Mucosa of descending colon (tissue), 3 donors: ENCODE measurements around the gene MACF1. TPM values are rescaled to one million over a fixed set of nuclear protein-coding genes. Genes with fewer than 3 reads are reported as not detected.
A peak's percentile ranks its signal among the peaks of the same experiment; 100 is the strongest.
"Not testable (repeated sequence)": the region's sequence is repeated elsewhere in the genome, so short reads cannot be mapped to it uniquely, and the experiment has no call there.

Experiments used
- ATAC-seq: fragments of 200-7000 bp; cut with Tn5 transposase; one replicate; pipeline ENCODE4 v1.9.1; 2020; ENCODE audit warnings: mild to moderate bottlenecking, moderate library complexity
- DNase-seq, 3 donors: peaks; one replicate each; pipeline ENCODE4 v3.0.0-alpha.2; 2020
- H3K36me3 ChIP-seq: fragments of 200-600 bp; one replicate; pipeline ENCODE4 v1.8.0; 2021; ENCODE audit warnings: low read depth, mild to moderate bottlenecking
- H3K4me1 ChIP-seq: fragments of 200-600 bp; one replicate; pipeline ENCODE4 v1.8.0; 2021; ENCODE audit warnings: low read depth, mild to moderate bottlenecking
- H3K4me3 ChIP-seq: fragments of 200-600 bp; one replicate; pipeline ENCODE4 v1.8.0; 2021; ENCODE audit warnings: mild to moderate bottlenecking
- H3K9me3 ChIP-seq: fragments of 200-600 bp; one replicate; pipeline ENCODE4 v1.8.0; 2021; ENCODE audit warnings: mild to moderate bottlenecking
- CTCF ChIP-seq: fragments of 200-600 bp; IDR thresholded peaks from one replicate; pipeline ENCODE4 v1.8.0; 2022; ENCODE audit warnings: antibody characterized with exemption, mild to moderate bottlenecking
- intact Hi-C, 2 donors: fragments of 100-400 bp; cut with DNase I in 1 of 2; cut with micrococcal nuclease in 1 of 2; formaldehyde crosslinking; loops; one replicate each; pipeline versions ENCODE4 v1.11.0 to v1.11.1; 2022; cut with DNase I, micrococcal nuclease
- total RNA-seq, 3 donors: library from RNA; stranded (reverse); fragmentation: NEBNext Ultra II Directional in 2 of 3; extraction: Animal tissue kit (Norgen Biotek cat#: 25700) in 2 of 3; gene quantifications; one replicate each; pipeline versions ENCODE4 v1.2.1 to v1.2.4, GENCODE V29; 2021 to 2023
- donor health status: DM: no; HTN: no; CAD: no; lungs with moderate emphysema.
- donor health status: DM: no; HTN: no; CAD: no.
- donor health status: DM: no; HTN: yes; CAD: no.

The MACF1 gene
- total RNA-seq, 3 donors from 2014 or later, result 146 to 362 (median 156) TPM

DNA sequence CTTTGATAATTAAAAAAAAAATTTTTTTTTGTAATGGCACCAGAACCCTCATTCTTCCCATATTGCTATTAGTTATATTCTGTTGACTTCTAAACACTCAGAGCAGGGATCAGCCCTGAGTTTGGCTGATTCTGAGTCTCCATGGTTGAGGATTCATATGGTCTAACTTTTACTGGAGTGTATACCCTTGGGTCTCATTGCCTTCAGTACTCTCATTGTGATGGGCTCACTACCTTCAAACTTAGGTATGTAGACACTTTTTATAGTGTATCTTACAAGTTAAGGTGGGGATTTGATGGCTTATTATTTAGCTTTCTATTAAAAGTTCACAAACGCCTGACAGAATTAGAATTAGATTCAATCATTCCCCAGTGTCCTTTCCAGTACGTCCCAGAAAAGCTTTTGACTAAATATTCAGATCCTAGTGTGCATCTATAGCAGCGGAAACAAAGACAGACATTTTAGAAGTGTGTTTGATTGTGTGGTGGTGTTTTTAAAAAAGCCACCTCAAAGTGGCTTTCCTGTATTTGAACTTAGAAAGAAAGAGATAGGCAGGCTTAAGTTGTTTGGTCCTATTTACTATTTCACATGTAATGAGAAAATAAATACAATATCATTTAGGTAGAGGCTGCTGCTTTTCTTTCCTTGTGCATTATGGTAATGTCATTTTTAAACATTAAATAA lies 1.4 kb downstream of the MACF1 start:
- no peak for TF ChIP-seq CTCF
- ATAC-seq, result no peak
- intact Hi-C loops, result loop anchor here in 1 of 2 donors (5.0 kb wide), 1 partner anchor 56 kb away; no protein-coding TSS in a partner anchor

GRCh38 chr1:39208360-39208759 lies 3.9 kb downstream of the MACF1 start:
- H3K4me1 ChIP-seq, ATAC-seq, H3K4me3 ChIP-seq, H3K9me3 ChIP-seq, DNase-seq, H3K36me3 ChIP-seq: not testable (repeated sequence)
- intact Hi-C loops, result loop anchor here in 1 of 2 donors (5.0 kb wide), 1 partner anchor 54 kb away; no protein-coding TSS in a partner anchor

More for the DNA sequence above, 1.4 kb downstream of the MACF1 start:
- no peak overlapping the region for H3K4me3 ChIP-seq
- no peaks in the 10 kb centered on the region for H3K4me1 ChIP-seq
- no peak for DNase-seq
- H3K36me3 ChIP-seq, result no peaks in the 10 kb centered on the region
- no peaks in the 10 kb centered on the region for H3K9me3 ChIP-seq

DNA sequence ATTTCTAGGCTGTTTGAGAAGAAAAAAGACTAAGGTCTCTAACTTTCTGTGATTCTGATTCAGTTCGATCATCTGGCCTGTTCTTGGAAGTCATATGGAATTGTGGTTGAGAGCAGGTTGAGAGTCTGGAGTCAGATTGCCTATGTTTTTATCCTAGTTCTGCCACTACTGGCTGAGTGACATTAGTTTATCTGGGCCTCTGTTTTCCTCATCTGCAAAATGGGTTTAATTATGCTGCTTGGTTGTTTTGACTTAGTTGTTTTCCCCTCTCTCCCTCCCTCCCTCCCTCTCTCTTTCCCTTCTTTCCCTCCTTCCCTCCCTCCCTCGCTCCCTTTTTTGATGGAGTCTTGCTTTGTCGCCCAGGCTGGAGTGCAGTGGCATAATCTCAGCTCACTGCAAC lies 6.2 kb downstream of the MACF1 start:
- DNase-seq (no peak), ATAC-seq (no peak)
- Histone ChIP-seq H3K4me3 (no peak overlapping the region), H3K4me1 (peaks cover 19% of the 10 kb centered on the region), H3K36me3 (no peaks in the 10 kb centered on the region), H3K9me3 (no peaks in the 10 kb centered on the region)
- intact Hi-C loops, result no loop called here
- no peak for TF ChIP-seq CTCF

DNA sequence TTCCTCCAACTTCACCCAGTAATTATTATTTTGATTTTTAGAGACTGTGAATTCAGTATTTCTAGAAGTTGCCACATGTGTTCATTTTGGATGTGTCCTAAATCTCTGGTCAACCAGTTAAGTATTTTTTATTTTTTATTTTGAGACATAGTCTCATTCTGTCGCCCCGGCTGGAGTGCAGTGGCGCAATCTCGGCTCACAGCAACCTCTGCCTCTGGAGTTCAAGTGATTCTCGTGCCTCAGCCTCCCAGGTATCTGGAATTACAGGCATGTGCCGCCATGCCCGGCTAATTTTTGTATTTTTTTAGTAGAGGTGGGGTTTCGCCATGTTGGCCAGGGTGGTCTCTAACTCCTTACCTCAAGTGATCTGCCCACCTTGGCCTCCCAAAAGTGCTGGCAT lies 8.0 kb downstream of the MACF1 start:
- Histone ChIP-seq H3K36me3 (no peaks in the 10 kb centered on the region), H3K4me3 (no peak overlapping the region), H3K4me1 (peaks cover 19% of the 10 kb centered on the region), H3K9me3 (no peaks in the 10 kb centered on the region)
- intact Hi-C loops, result no loop called here
- ATAC-seq, result no peak
- no peak for TF ChIP-seq CTCF
- no peak for DNase-seq

DNA sequence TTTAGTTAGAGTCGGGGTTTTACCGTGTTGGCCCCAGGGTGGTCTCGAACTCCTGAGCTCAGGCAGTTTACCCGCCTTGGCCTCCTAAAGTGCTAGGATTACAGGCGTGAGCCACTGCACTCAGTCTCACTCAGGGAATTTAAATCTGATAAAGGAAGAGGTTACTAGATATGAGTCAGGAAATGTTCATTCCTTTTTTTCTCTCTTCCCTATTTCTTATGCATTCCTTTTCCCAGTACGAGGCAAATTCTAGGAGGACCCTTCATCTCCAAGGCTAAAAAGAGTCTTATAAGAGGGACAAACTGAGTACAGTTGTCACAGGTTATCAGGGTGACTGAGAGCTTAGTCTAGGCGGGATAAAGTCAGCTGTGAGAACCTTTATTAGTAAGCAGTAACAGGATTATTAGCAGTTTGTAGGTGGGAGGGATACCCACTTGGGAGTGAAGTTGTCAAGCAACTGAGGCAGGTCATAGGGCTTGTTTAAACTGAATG lies 9.1 kb downstream of the MACF1 start:
- no peaks in the 10 kb centered on the region for H3K36me3 ChIP-seq
- DNase-seq, result no peak
- ATAC-seq, result no peak
- H3K9me3 ChIP-seq, result no peaks in the 10 kb centered on the region
- no peak for TF ChIP-seq CTCF
- peaks cover 19% of the 10 kb centered on the region for H3K4me1 ChIP-seq
- intact Hi-C loops, result no loop called here
- no peak overlapping the region for H3K4me3 ChIP-seq

DNA sequence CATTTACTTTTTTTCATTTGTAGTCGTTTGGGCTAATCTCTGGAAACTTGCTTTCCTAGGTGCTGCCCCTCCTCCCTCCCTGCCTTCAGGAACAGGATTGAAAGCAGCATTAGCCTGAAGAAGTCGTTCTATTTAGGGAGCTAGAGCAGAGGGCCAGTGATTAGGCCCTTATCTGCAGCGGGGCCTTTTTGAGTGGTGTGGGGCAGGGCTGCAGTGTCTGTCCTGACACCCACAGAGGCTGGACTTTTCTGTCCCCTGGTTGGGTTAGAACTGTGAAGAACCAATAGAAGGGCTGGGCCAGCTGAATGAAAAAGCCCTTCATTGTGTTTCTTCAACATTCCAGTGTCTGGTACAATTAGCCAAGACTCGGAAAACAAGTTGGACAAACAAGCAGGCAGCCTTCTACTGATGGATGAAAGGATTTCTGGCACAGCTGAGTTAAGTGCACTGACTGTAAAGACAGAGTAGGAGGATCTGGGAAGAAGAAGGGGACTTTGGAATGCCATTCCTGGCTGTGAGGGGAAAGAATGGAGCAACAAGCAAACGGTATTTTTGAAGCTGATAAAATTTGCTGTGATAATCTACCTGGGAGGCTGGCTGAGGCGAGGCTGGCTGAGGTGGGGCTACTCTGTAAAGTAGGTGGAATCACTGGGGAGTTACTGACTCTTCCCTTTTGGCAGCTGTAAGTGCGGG lies 9.7 kb downstream of the MACF1 start:
- intact Hi-C loops, result no loop called here
- DNase-seq, result no peak
- H3K4me1 ChIP-seq, result peaks cover 19% of the 10 kb centered on the region
- no peak overlapping the region for H3K4me3 ChIP-seq
- TF ChIP-seq CTCF, result no peak
- no peaks in the 10 kb centered on the region for H3K9me3 ChIP-seq
- peak; percentile 48 for ATAC-seq
- no peaks in the 10 kb centered on the region for H3K36me3 ChIP-seq
